Suprapubic skin (tissue), 4 donors: Measurements from ENCODE around the gene GEN1. TPM values are rescaled to one million over a fixed set of nuclear protein-coding genes. Genes with fewer than 3 reads are reported as not detected.

Source experiments
- DNase-seq, 2 donors: peaks; one replicate each; pipeline ENCODE4 v3.0.0-alpha.2; 2019; ENCODE audit warnings: low spot score in 2 of 2
- H3K27ac ChIP-seq: fragments of 200-600 bp; sonication (generic); one replicate; pipeline ENCODE4 v1.5.1; 2019
- H3K27me3 ChIP-seq: fragments of 200-600 bp; sonication (generic); one replicate; pipeline ENCODE4 v1.5.1; 2019
- H3K36me3 ChIP-seq: fragments of 200-600 bp; sonication (generic); one replicate; pipeline ENCODE4 v1.5.1; 2019
- H3K4me1 ChIP-seq: fragments of 200-600 bp; sonication (generic); one replicate; pipeline ENCODE4 v1.5.1; 2019
- H3K4me3 ChIP-seq: fragments of 200-600 bp; sonication (generic); one replicate; pipeline ENCODE4 v1.5.1; 2019; ENCODE audit warnings: mild to moderate bottlenecking
- H3K9me3 ChIP-seq: fragments of 200-600 bp; sonication (generic); one replicate; pipeline ENCODE4 v1.5.1; 2019
- CTCF ChIP-seq, 2 donors: fragments of 200-600 bp in 1 of 2; fragments of 450-650 bp in 1 of 2; sonication (generic) in 1 of 2; IDR thresholded peaks; one replicate each; pipeline ENCODE4 v1.5.1; 2016 to 2019; ENCODE audit warnings: antibody characterized with exemption in 2 of 2, mild to moderate bottlenecking in 1 of 2, moderate library complexity in 1 of 2
- EP300 ChIP-seq: sonication (generic); formaldehyde crosslinking; IDR thresholded peaks from one replicate; pipeline ENCODE4 v1.6.1; 2017; ENCODE audit warnings: antibody characterized with exemption
- POLR2A ChIP-seq, 2 donors: fragments of 450-650 bp; IDR thresholded peaks; one replicate each; pipeline ENCODE4 v1.6.1; 2017; ENCODE audit warnings: antibody characterized with exemption in 2 of 2, mild to moderate bottlenecking in 2 of 2, moderate library complexity in 2 of 2
- POLR2AphosphoS5 ChIP-seq, 3 donors: sonication (generic); formaldehyde crosslinking; IDR thresholded peaks; one replicate each; pipeline ENCODE4 v1.6.1; 2017; ENCODE audit warnings: antibody characterized with exemption in 3 of 3
- whole genome bisulfite sequencing: methylation state at CpG from one replicate; pipeline ENCODE4 v1.1.5; 2018; 5-methylcytosine and 5-hydroxymethylcytosine counted together
- total RNA-seq, 4 donors: library from RNA; depleted of rRNA; stranded (reverse); fragments of >200 nt; gene quantifications; one replicate each; pipeline ENCODE4 v1.1.0, GENCODE V29; 2016

GEN1 gene
- total RNA-seq, 4 donors from 2014 or later = 8.9 to 15.2 (median 11.6) TPM

GRCh38 chr2:17713291-17713690 is 40.6 kb upstream of the GEN1 start:
- TF ChIP-seq EP300 = no peak
- H3K4me1 ChIP-seq = no peaks in the 10 kb centered on the region
- peaks cover 74% of the 10 kb centered on the region for H3K36me3 ChIP-seq
- no peaks in the 10 kb centered on the region for H3K9me3 ChIP-seq
- WGBS = 84% methylated on average over 1 of the region's 1 CpG
- H3K27me3 ChIP-seq = no peaks in the 10 kb centered on the region
- no peak for DNase-seq
- no peak overlapping the region for H3K4me3 ChIP-seq
- H3K27ac ChIP-seq = no peak overlapping the region

DNA sequence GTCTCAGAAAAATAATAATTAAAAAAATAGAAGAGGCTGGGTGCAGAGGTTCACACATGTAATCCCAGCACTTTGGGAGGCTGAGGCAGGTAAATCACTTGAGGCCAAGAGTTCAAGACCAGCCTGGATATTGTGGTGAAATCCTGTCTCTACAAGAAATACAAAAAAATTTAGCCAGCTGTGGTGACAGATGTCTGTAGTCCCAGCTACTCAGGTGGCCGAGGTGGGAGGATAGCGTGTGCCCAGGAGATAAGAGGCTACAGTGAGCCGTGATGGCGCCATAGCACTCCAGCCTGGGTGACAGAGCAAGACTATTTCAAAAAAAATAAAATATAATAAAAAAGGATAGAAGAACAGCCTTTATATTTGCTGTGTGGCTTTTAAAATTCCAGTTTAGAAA is 36.3 kb upstream of the GEN1 start:
- Histone ChIP-seq H3K4me1 (no peaks in the 10 kb centered on the region), H3K27me3 (no peaks in the 10 kb centered on the region), H3K4me3 (no peak overlapping the region), H3K36me3 (peaks cover 83% of the 10 kb centered on the region), H3K27ac (no peak overlapping the region), H3K9me3 (no peaks in the 10 kb centered on the region)
- no peak for DNase-seq
- TF ChIP-seq EP300 (no peak), POLR2AphosphoS5 (IDR thresholded peaks at IDR 0.05) (no peak), CTCF (IDR thresholded peaks at IDR 0.05) (no peak), POLR2A (IDR thresholded peaks at IDR 0.05) (no peak)
- WGBS = 100% methylated on average over 4 of the region's 4 CpGs

- no peak for TF ChIP-seq POLR2AphosphoS5 (IDR thresholded peaks at IDR 0.05)
- TF ChIP-seq CTCF (IDR thresholded peaks at IDR 0.05) = no peak
- no peak for TF ChIP-seq POLR2A (IDR thresholded peaks at IDR 0.05)
- no peak for TF ChIP-seq EP300
- Histone ChIP-seq H3K36me3 (peaks cover 73% of the 10 kb centered on the region), H3K9me3 (no peaks in the 10 kb centered on the region), H3K4me1 (no peaks in the 10 kb centered on the region), H3K27ac (no peak overlapping the region), H3K4me3 (no peak overlapping the region), H3K27me3 (no peaks in the 10 kb centered on the region)
- DNase-seq = no peak
- WGBS = 87% methylated on average over 5 of the region's 5 CpGs
Measured at GRCh38 chr2:17718689-17719088, 35.2 kb upstream of the GEN1 start.

GRCh38 chr2:17719562-17720371 is 34.2 kb upstream of the GEN1 start:
- H3K9me3 ChIP-seq = no peaks in the 10 kb centered on the region
- 77% methylated on average over 4 of the region's 4 CpGs for WGBS
- H3K4me1 ChIP-seq = no peaks in the 10 kb centered on the region
- H3K36me3 ChIP-seq = peaks cover 68% of the 10 kb centered on the region
- TF ChIP-seq EP300 (no peak), CTCF (IDR thresholded peaks at IDR 0.05) (peak; percentile 48 to 72), POLR2AphosphoS5 (IDR thresholded peaks at IDR 0.05) (no peak), POLR2A (IDR thresholded peaks at IDR 0.05) (no peak)
- no peak overlapping the region for H3K4me3 ChIP-seq
- DNase-seq = no peak
- H3K27me3 ChIP-seq = no peaks in the 10 kb centered on the region
- no peak overlapping the region for H3K27ac ChIP-seq

- Histone ChIP-seq H3K27me3 (no peaks in the 10 kb centered on the region), H3K4me1 (no peaks in the 10 kb centered on the region), H3K4me3 (no peak overlapping the region), H3K9me3 (no peaks in the 10 kb centered on the region), H3K36me3 (peaks cover 64% of the 10 kb centered on the region), H3K27ac (no peak overlapping the region)
- TF ChIP-seq POLR2A (IDR thresholded peaks at IDR 0.05) = no peak
- TF ChIP-seq CTCF (IDR thresholded peaks at IDR 0.05) = no peak
- TF ChIP-seq EP300 = no peak
- no peak for TF ChIP-seq POLR2AphosphoS5 (IDR thresholded peaks at IDR 0.05)
- DNase-seq = no peak
- WGBS = 83% methylated on average over 6 of the region's 6 CpGs
Measured at GRCh38 chr2:17728210-17728609, 25.7 kb upstream of the GEN1 start.
